Amniotic stem cell (primary cell): ENCODE data around the gene CHRDL1.
"Not testable (repeated sequence)": the region's sequence is repeated elsewhere in the genome, so short reads cannot be mapped to it uniquely, and the experiment has no call there.

Experiments
- DNase-seq: peaks from one replicate; lab custom pipeline; 2025; lab: John Stamatoyannopoulos, UW

The CHRDL1 gene

GRCh38 chrX:110795645-110796406 lies at the start of gene CHRDL1:
Gene CHRDL1, minus strand, starts transcription at chrX:110795817. Its CDS starts 3,636 bp downstream, at chrX:110792181.
- no peak for DNase-seq

GRCh38 chrX:110836982-110837381 lies 41.4 kb upstream of the CHRDL1 start:
- DNase-seq: no peak

GRCh38 chrX:110836451-110836850 lies 40.8 kb upstream of the CHRDL1 start:
- no peak for DNase-seq

- no peak for DNase-seq
These were observed 40.4 kb upstream of the CHRDL1 start for GRCh38 chrX:110836001-110836400.

- DNase-seq: no peak
These were observed 30.4 kb upstream of the CHRDL1 start for GRCh38 chrX:110825972-110826371.

GRCh38 chrX:110816543-110816942 lies 20.9 kb upstream of the CHRDL1 start:
- DNase-seq: not testable (repeated sequence)

- no peak for DNase-seq
These were observed 10.5 kb upstream of the CHRDL1 start for GRCh38 chrX:110806145-110806544.

GRCh38 chrX:110805303-110805702 lies 9.7 kb upstream of the CHRDL1 start:
- DNase-seq: no peak

GRCh38 chrX:110804446-110804845 lies 8.8 kb upstream of the CHRDL1 start:
- no peak for DNase-seq

- DNase-seq: no peak
These were observed 7.9 kb upstream of the CHRDL1 start for GRCh38 chrX:110803506-110803905.

- no peak for DNase-seq
These were observed 735 bp upstream of the CHRDL1 start for GRCh38 chrX:110796407-110796697.

- DNase-seq: no peak
These were observed 1.0 kb downstream of the CHRDL1 start for GRCh38 chrX:110794601-110795000.

- no peak for DNase-seq
These were observed 4.5 kb downstream of the CHRDL1 start for GRCh38 chrX:110791071-110791470.

- DNase-seq: no peak
These were observed 9.1 kb downstream of the CHRDL1 start for GRCh38 chrX:110786486-110786885.

- DNase-seq: no peak
These were observed 35.8 kb downstream of the CHRDL1 start for GRCh38 chrX:110759785-110760184.

- DNase-seq: no peak
These were observed 36.7 kb downstream of the CHRDL1 start for GRCh38 chrX:110758781-110759422.

- no peak for DNase-seq
These were observed 40.0 kb downstream of the CHRDL1 start for GRCh38 chrX:110755611-110756010.

- DNase-seq: no peak
These were observed 40.6 kb downstream of the CHRDL1 start for GRCh38 chrX:110755061-110755460.

GRCh38 chrX:110750526-110751189 lies 45.0 kb downstream of the CHRDL1 start:
- no peak for DNase-seq

GRCh38 chrX:110748256-110748806 lies 47.3 kb downstream of the CHRDL1 start:
- no peak for DNase-seq

GRCh38 chrX:110746014-110746413 lies 49.6 kb downstream of the CHRDL1 start:
- no peak for DNase-seq

GRCh38 chrX:110745288-110745687 lies 50.3 kb downstream of the CHRDL1 start:
- DNase-seq: no peak
